Measurements from ENCODE around the gene PDE8A.

Gene PDE8A

GRCh38 chr15:85097250-85097649 is 115.6 kb downstream of the PDE8A start:
- DNase-seq: no peak

- no peak for DNase-seq
Measured at GRCh38 chr15:85097725-85098124, 116.1 kb downstream of the PDE8A start.

GRCh38 chr15:85099195-85099803 is 117.6 kb downstream of the PDE8A start:
- DNase-seq: no peak

GRCh38 chr15:85100186-85100937 is 118.7 kb downstream of the PDE8A start:
- DNase-seq: no peak

GRCh38 chr15:85104584-85104983 is 122.9 kb downstream of the PDE8A start:
- no peak for DNase-seq

- DNase-seq: no peak
Measured at GRCh38 chr15:85108136-85108535, 126.5 kb downstream of the PDE8A start.

- no peak for DNase-seq
Measured at GRCh38 chr15:85109333-85109732, 127.7 kb downstream of the PDE8A start.

- DNase-seq: no peak
Measured at GRCh38 chr15:85112997-85113396, 131.3 kb downstream of the PDE8A start.

- DNase-seq: no peak
Measured at GRCh38 chr15:85114886-85115285, 133.2 kb downstream of the PDE8A start.

GRCh38 chr15:85116066-85116465 is 134.4 kb downstream of the PDE8A start:
- DNase-seq: no peak

- no peak for DNase-seq
Measured at GRCh38 chr15:85116494-85116893, 134.8 kb downstream of the PDE8A start.

GRCh38 chr15:85116925-85117646 is 135.4 kb downstream of the PDE8A start:
- no peak for DNase-seq

- no peak for DNase-seq
Measured at GRCh38 chr15:85118173-85118572, 136.5 kb downstream of the PDE8A start.

GRCh38 chr15:85118581-85118980 is 136.9 kb downstream of the PDE8A start:
- no peak for DNase-seq

- no peak for DNase-seq
Measured at GRCh38 chr15:85120351-85121113, 138.9 kb downstream of the PDE8A start.

- DNase-seq: no peak
Measured at GRCh38 chr15:85124173-85124572, 142.5 kb downstream of the PDE8A start.

- no peak for DNase-seq
Measured at GRCh38 chr15:85125056-85125661, 143.5 kb downstream of the PDE8A start.

GRCh38 chr15:85128621-85129020 is 147.0 kb downstream of the PDE8A start:
- DNase-seq: no peak

- no peak for DNase-seq
Measured at GRCh38 chr15:85129881-85130280, 148.2 kb downstream of the PDE8A start.

- DNase-seq: no peak
Measured at GRCh38 chr15:85131915-85132314, 150.3 kb downstream of the PDE8A start.

GRCh38 chr15:85133709-85134108 is 152.1 kb downstream of the PDE8A start:
- DNase-seq: no peak

GRCh38 chr15:85137489-85138168 is 156.0 kb downstream of the PDE8A start:
- DNase-seq: no peak
